NCI-H2171 (cell line): ENCODE results near the gene LRRK1.

Source experiments
- DNase-seq: peaks from one replicate; lab custom pipeline; 2025; lab: John Stamatoyannopoulos, UW

LRRK1 gene

GRCh38 chr15:100892013-100892355, 27.2 kb upstream of the LRRK1 start:
- DNase-seq: no peak

GRCh38 chr15:100893261-100893963, 25.7 kb upstream of the LRRK1 start:
- DNase-seq: no peak

GRCh38 chr15:100893964-100894295, 25.2 kb upstream of the LRRK1 start:
- DNase-seq: no peak

- DNase-seq: no peak
Measured at GRCh38 chr15:100895721-100896120, 23.4 kb upstream of the LRRK1 start.

- DNase-seq: no peak
Measured at GRCh38 chr15:100897221-100898151, 21.7 kb upstream of the LRRK1 start.

GRCh38 chr15:100898152-100898490, 21.0 kb upstream of the LRRK1 start:
- no peak for DNase-seq

GRCh38 chr15:100898661-100899462, 20.3 kb upstream of the LRRK1 start:
- no peak for DNase-seq

GRCh38 chr15:100899601-100900000, 19.6 kb upstream of the LRRK1 start:
- no peak for DNase-seq

- no peak for DNase-seq
Measured at GRCh38 chr15:100900136-100900794, 18.9 kb upstream of the LRRK1 start.

GRCh38 chr15:100900795-100901169, 18.4 kb upstream of the LRRK1 start:
- DNase-seq: no peak

- DNase-seq: no peak
Measured at GRCh38 chr15:100901296-100901695, 17.9 kb upstream of the LRRK1 start.

- DNase-seq: no peak
Measured at GRCh38 chr15:100901702-100902435, 17.3 kb upstream of the LRRK1 start.

- peak; percentile 72 for DNase-seq
Measured at GRCh38 chr15:100902436-100903167, 16.6 kb upstream of the LRRK1 start.

- no peak for DNase-seq
Measured at GRCh38 chr15:100903168-100903554, 16.0 kb upstream of the LRRK1 start.

GRCh38 chr15:100905850-100906249, 13.3 kb upstream of the LRRK1 start:
- DNase-seq: no peak

GRCh38 chr15:100908466-100908865, 10.7 kb upstream of the LRRK1 start:
- no peak for DNase-seq

- DNase-seq: no peak
Measured at GRCh38 chr15:100909565-100909964, 9.6 kb upstream of the LRRK1 start.

- no peak for DNase-seq
Measured at GRCh38 chr15:100909989-100910955, 8.9 kb upstream of the LRRK1 start.

- no peak for DNase-seq
Measured at GRCh38 chr15:100911086-100911485, 8.1 kb upstream of the LRRK1 start.

- DNase-seq: no peak
Measured at GRCh38 chr15:100913961-100914360, 5.2 kb upstream of the LRRK1 start.
